Chondrocyte (in vitro differentiated cells): Measurements from ENCODE around the gene DGUOK. TPM values are rescaled to one million over a fixed set of nuclear protein-coding genes. Genes with fewer than 3 reads are reported as not detected.

Experiments
- DNase-seq: peaks from one replicate; pipeline ENCODE4 v3.0.0; 2021; ENCODE audit warnings: mixed read lengths, low spot score
- H3K27ac Mint-ChIP-seq: one replicate; pipeline ENCODE4 v1.8.0; 2021; ENCODE audit warnings: mild to moderate bottlenecking, moderate library complexity, mixed read lengths; ENCODE audit not compliant: unreplicated experiment
- H3K27me3 Mint-ChIP-seq: 2 replicates; pipeline ENCODE4 v1.8.0; 2021; ENCODE audit warnings: low read depth, mixed read lengths
- H3K36me3 Mint-ChIP-seq: 2 replicates; pipeline ENCODE4 v1.8.0; 2021; ENCODE audit warnings: low read depth, mixed read lengths
- H3K4me1 Mint-ChIP-seq: 2 replicates; pipeline ENCODE4 v1.8.0; 2021; ENCODE audit warnings: low read depth, mild to moderate bottlenecking, mixed read lengths
- H3K4me3 Mint-ChIP-seq: one replicate; pipeline ENCODE4 v1.8.0; 2021; ENCODE audit warnings: mild to moderate bottlenecking, moderate library complexity, mixed read lengths; ENCODE audit not compliant: unreplicated experiment
- H3K9me3 Mint-ChIP-seq: 2 replicates; pipeline ENCODE4 v1.8.0; 2021; ENCODE audit warnings: low read depth, mixed read lengths
- CTCF ChIP-seq: fragments of 200-600 bp; sonication (generic); IDR thresholded peaks from 2 replicates; pipeline ENCODE4 v1.5.0; 2021; ENCODE audit warnings: antibody characterized with exemption, mild to moderate bottlenecking, moderate library complexity
- total RNA-seq: library from RNA; stranded (reverse); gene quantifications from 3 replicates; pipeline ENCODE4 v1.2.1, GENCODE V29; 2021

DGUOK gene
- total RNA-seq, 1 donor from 2014 or later, result 60.8 TPM

DNA sequence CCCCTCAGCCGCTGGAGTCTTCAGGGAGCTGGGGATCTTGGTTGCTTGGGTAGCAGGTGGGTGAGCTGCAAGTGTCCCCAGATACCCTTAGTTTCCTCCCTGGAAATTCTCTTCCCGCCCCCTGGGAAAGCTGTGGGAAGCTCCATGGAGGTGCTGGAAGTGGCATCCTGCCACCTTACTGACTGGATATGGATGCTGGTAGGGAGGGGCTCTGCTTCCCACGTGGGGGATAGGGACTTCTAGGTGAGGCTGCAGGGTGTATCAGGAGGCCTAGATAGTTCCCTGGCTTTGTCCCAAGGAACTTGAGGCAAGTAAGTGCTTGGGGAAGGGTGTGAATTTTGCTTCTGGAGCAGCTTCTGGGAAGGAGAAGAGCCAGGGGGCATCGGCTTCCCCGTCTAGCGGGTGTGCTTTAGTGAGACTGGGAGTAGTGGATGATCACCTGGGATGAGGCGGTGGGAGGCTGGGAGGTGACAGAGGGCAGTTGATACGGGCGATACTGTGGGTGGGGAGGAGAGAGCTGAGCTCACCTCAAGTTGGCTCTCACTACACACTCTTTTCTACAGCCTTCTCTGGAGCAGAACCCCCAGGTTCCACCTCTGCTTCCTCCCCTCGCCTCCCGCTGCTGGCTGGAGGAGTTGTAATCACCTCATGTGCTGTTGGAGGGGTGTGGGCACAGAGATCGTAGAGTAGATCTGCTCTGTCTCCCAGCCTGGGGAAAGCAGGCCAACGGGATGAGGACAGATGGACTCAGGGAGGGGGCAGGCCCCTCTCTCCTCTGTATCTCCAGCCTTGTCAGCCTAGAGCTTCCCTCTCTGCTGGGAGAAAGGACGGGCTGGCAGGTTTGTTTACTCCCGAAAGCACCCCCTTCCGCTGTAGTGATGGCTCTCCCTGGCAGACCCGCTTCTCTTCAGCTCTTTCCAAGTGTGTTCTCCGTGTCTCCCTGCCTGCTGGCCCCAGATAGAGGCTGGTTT is 77.8 kb downstream of the DGUOK start:
- Mint-ChIP-seq H3K27ac (peak overlapping the region; percentile 98), H3K4me1 (peaks cover 88% of the 10 kb centered on the region), H3K9me3 (no peaks in the 10 kb centered on the region), H3K4me3 (peak overlapping the region; percentile 89), H3K36me3 (peaks cover 2% of the 10 kb centered on the region), H3K27me3 (no peaks in the 10 kb centered on the region)
- peak; percentile 70 for DNase-seq
- no peak for TF ChIP-seq CTCF

DNA sequence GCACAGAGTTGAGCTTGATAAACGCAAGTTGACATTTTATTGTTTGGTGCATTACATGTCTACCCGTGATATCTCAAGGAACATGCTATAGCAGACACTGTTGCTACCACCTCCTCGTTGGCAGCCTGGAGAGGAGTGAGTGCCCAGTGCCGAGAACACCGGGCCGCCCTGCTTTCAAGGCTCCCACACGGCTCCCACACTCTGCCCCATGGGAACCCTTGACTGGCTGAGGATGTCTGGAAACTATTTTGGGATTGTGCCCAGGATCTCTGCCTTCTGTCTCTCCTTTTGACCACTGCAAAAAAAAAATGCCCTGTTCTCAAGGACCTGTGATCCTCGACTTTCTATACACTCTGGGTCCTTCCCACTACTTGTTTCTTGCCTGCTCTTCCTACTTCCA is 79.1 kb downstream of the DGUOK start:
- Mint-ChIP-seq H3K4me3 (no peak overlapping the region), H3K4me1 (peaks cover 86% of the 10 kb centered on the region), H3K36me3 (peaks cover 3% of the 10 kb centered on the region), H3K27ac (peak overlapping the region; percentile 43), H3K9me3 (no peaks in the 10 kb centered on the region), H3K27me3 (no peaks in the 10 kb centered on the region)
- DNase-seq, result peak; percentile 51
- no peak for TF ChIP-seq CTCF

- Mint-ChIP-seq H3K36me3 (peaks cover 3% of the 10 kb centered on the region), H3K27me3 (no peaks in the 10 kb centered on the region), H3K4me3 (no peak overlapping the region), H3K27ac (no peak overlapping the region), H3K9me3 (no peaks in the 10 kb centered on the region), H3K4me1 (peaks cover 80% of the 10 kb centered on the region)
- peak; percentile 36 for DNase-seq
- no peak for TF ChIP-seq CTCF
Measured at GRCh38 chr2:74006459-74006858, 79.8 kb downstream of the DGUOK start.

DNA sequence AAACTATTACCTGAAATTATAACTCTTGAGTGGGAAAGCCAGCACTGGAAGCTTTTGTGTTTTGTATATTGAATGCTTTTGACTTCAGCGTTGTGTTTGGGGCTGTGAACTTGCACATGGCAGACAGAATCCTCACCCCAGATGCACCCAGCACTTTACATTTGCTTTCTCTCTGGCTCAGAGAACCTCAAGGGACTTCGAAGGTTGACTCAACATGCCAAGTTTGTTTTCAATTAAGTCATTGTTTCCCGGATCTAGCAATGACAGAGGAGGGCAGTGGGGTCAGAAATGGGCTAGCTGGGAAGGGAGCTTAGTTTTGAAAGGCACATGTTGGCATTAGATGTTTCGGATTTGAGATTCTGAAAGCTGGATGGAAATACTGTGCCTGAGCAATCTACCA is 80.4 kb downstream of the DGUOK start:
- Mint-ChIP-seq H3K27ac (no peak overlapping the region), H3K9me3 (no peaks in the 10 kb centered on the region), H3K27me3 (no peaks in the 10 kb centered on the region), H3K36me3 (peaks cover 3% of the 10 kb centered on the region), H3K4me3 (no peak overlapping the region), H3K4me1 (peaks cover 75% of the 10 kb centered on the region)
- TF ChIP-seq CTCF, result no peak
- DNase-seq, result no peak

DNA sequence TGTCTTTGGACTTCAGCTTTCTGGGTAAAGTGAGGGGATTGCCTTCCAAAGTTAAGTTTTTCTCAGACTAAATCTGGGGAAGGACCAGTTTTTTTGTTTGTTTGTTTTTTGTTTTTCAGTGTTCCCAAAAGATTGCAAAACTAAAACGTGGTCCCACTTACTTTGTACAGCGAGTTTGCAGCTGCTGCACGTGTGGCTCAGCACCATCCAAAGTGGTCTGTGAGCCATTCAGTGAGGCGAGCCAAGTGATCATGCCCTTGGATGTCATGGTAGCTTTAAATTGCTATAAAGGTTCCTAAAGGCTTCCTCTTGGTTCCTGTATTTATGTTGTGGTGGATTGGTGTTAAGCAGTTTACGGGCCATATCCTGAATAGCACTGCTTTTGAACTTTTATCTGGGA is 81.0 kb downstream of the DGUOK start:
- H3K4me3 Mint-ChIP-seq, result no peak overlapping the region

More for the DNA sequence above, 81.0 kb downstream of the DGUOK start:
- no peak overlapping the region for H3K27ac Mint-ChIP-seq
- no peaks in the 10 kb centered on the region for H3K9me3 Mint-ChIP-seq
- H3K27me3 Mint-ChIP-seq, result no peaks in the 10 kb centered on the region
- no peak for TF ChIP-seq CTCF
- peaks cover 77% of the 10 kb centered on the region for H3K4me1 Mint-ChIP-seq
- DNase-seq, result no peak
- peaks cover 3% of the 10 kb centered on the region for H3K36me3 Mint-ChIP-seq

Other genes with a start within 250 kb of the DGUOK start
- gene TPRKB, start 189.5 kb upstream of the DGUOK start, total RNA-seq, result 13.6 to 20.5 TPM (median 14.2 TPM) in 3 replicates
- gene DUSP11, start 146.8 kb upstream of the DGUOK start, total RNA-seq, result 21.5 to 30.2 TPM (median 22.9 TPM) in 3 replicates
- not detected in 3 replicates for gene C2orf78, start 142.7 kb upstream of the DGUOK start, total RNA-seq
- 29.3 to 32.6 TPM (median 32.1 TPM) in 3 replicates for gene STAMBP, start 97.9 kb upstream of the DGUOK start, total RNA-seq
- gene ACTG2, start 33.9 kb upstream of the DGUOK start, total RNA-seq, result 173 to 1,480 TPM (median 1,439 TPM) in 3 replicates
- 13.1 to 32.2 TPM (median 31.8 TPM) in 3 replicates for gene TET3, start 58.0 kb downstream of the DGUOK start, total RNA-seq
- 27.4 to 46.4 TPM (median 27.8 TPM) in 3 replicates for gene BOLA3, start 221.0 kb downstream of the DGUOK start, total RNA-seq